ENCODE measurements around the gene CEP83. TPM values are rescaled to one million over a fixed set of nuclear protein-coding genes. Genes with fewer than 3 reads are reported as not detected.

The CEP83 gene
- total and polyA plus RNA-seq, 12 donors = 4.2 to 20.5 (median 10.2) TPM

GRCh38 chr12:94433744-94434143, 25.9 kb downstream of the CEP83 start:
- peaks cover 0 to 15% (median 8%) of the 10 kb centered on the region in 9 donors for H3K4me1 ChIP-seq
- no peak overlapping the region for H3K27ac ChIP-seq
- intact Hi-C loops (cut with DNase I) = loop anchor here in 7 of 10 donors (2.0 to 10.0 kb wide), 5 partner anchors 286 to 301 kb away; partner anchors contain the start of gene PLXNC1 (in 5 of the 7)
- H3K27me3 ChIP-seq = no peaks in the 10 kb centered on the region
- no peak for ATAC-seq
- H3K9me3 ChIP-seq = peaks cover 0 to 30% (median 22%) of the 10 kb centered on the region in 11 donors
- 59 to 67% methylated on average over 1 of the region's 1 CpG for WGBS, 2 donors
- H3K36me3 ChIP-seq = peaks cover 0 to 8% (median 0%) of the 10 kb centered on the region in 9 donors
- no peak for TF ChIP-seq CTCF (IDR thresholded peaks at IDR 0.05)
- no peak for DNase-seq
- H3K4me3 ChIP-seq = no peak overlapping the region

- no peak for DNase-seq
- peaks cover 0 to 8% (median 0%) of the 10 kb centered on the region in 9 donors for H3K36me3 ChIP-seq
- intact Hi-C loops (cut with DNase I) = loop anchor here in 6 of 10 donors (5.0 to 10.0 kb wide), 4 partner anchors 283 to 298 kb away; partner anchors contain the start of gene PLXNC1 (in 5 of the 6)
Measured at GRCh38 chr12:94430304-94430703, 29.4 kb downstream of the CEP83 start.

GRCh38 chr12:94429633-94430032, 30.0 kb downstream of the CEP83 start:
- Histone ChIP-seq H3K27ac (no peak overlapping the region), H3K9me3 (peaks cover 0 to 30% (median 22%) of the 10 kb centered on the region in 11 donors), H3K36me3 (peaks cover 0 to 8% (median 0%) of the 10 kb centered on the region in 9 donors), H3K27me3 (no peaks in the 10 kb centered on the region), H3K4me3 (no peak overlapping the region), H3K4me1 (peaks cover 0 to 23% (median 15%) of the 10 kb centered on the region in 9 donors)
- intact Hi-C loops (cut with DNase I) = loop anchor here in 7 of 10 donors (5.0 to 10.0 kb wide), 4 partner anchors 282 to 297 kb away; partner anchors contain the start of gene PLXNC1 (in 6 of the 7)
- ATAC-seq (no peak), DNase-seq (no peak)
- TF ChIP-seq CTCF (IDR thresholded peaks at IDR 0.05) = no peak

More at GRCh38 chr12:94430304-94430703, 29.4 kb downstream of the CEP83 start:
- H3K9me3 ChIP-seq = peaks cover 0 to 30% (median 22%) of the 10 kb centered on the region in 11 donors
- ATAC-seq = no peak
- H3K27me3 ChIP-seq = no peaks in the 10 kb centered on the region
- no peak overlapping the region for H3K4me3 ChIP-seq
- peaks cover 0 to 25% (median 19%) of the 10 kb centered on the region in 9 donors for H3K4me1 ChIP-seq
- no peak overlapping the region for H3K27ac ChIP-seq
- TF ChIP-seq CTCF (IDR thresholded peaks at IDR 0.05) = no peak

GRCh38 chr12:94429191-94429590, 30.5 kb downstream of the CEP83 start:
- no peak for TF ChIP-seq CTCF (IDR thresholded peaks at IDR 0.05)
- no peaks in the 10 kb centered on the region for H3K27me3 ChIP-seq
- H3K27ac ChIP-seq = no peak overlapping the region
- 93 to 100% methylated on average over 2 of the region's 2 CpGs for WGBS, 2 donors
- H3K9me3 ChIP-seq = peaks cover 0 to 30% (median 22%) of the 10 kb centered on the region in 11 donors
- peaks cover 0 to 23% (median 15%) of the 10 kb centered on the region in 9 donors for H3K4me1 ChIP-seq
- DNase-seq (no peak), ATAC-seq (no peak)
- peaks cover 0 to 8% (median 0%) of the 10 kb centered on the region in 9 donors for H3K36me3 ChIP-seq
- no peak overlapping the region for H3K4me3 ChIP-seq
- intact Hi-C loops (cut with DNase I) = loop anchor here in 1 of 10 donors (5.0 kb wide), 1 partner anchor 282 kb away; the partner anchor contains the start of gene PLXNC1

All from heart right ventricle (tissue), 16 donors.